Sigmoid colon (tissue), 4 donors: ENCODE measurements around the gene LMO7.

ENCODE experiments used
- CTCF ChIP-seq, 4 experiments: fragments of 450-650 bp in 3 of 4; fragments of 200-600 bp in 1 of 4; IDR thresholded peaks; one replicate each; pipeline ENCODE4 v1.5.1; 2016 to 2019; ENCODE audit warnings: antibody characterized with exemption in 4 of 4, mild to moderate bottlenecking in 3 of 4, moderate library complexity in 2 of 4
- EP300 ChIP-seq, 4 donors: sonication (generic); formaldehyde crosslinking; IDR thresholded peaks; one replicate each; pipeline ENCODE4 v1.6.1; 2017; ENCODE audit warnings: antibody characterized with exemption in 4 of 4
- POLR2A ChIP-seq, 2 donors: fragments of 450-650 bp; IDR thresholded peaks; one replicate each; pipeline ENCODE4 v1.6.1; 2016; ENCODE audit warnings: antibody characterized with exemption in 2 of 2, mild to moderate bottlenecking in 2 of 2, moderate library complexity in 2 of 2
- POLR2AphosphoS5 ChIP-seq, 4 donors: sonication (generic); formaldehyde crosslinking; IDR thresholded peaks; one replicate each; pipeline ENCODE4 v1.6.1; 2017; ENCODE audit warnings: antibody characterized with exemption in 4 of 4

DNA sequence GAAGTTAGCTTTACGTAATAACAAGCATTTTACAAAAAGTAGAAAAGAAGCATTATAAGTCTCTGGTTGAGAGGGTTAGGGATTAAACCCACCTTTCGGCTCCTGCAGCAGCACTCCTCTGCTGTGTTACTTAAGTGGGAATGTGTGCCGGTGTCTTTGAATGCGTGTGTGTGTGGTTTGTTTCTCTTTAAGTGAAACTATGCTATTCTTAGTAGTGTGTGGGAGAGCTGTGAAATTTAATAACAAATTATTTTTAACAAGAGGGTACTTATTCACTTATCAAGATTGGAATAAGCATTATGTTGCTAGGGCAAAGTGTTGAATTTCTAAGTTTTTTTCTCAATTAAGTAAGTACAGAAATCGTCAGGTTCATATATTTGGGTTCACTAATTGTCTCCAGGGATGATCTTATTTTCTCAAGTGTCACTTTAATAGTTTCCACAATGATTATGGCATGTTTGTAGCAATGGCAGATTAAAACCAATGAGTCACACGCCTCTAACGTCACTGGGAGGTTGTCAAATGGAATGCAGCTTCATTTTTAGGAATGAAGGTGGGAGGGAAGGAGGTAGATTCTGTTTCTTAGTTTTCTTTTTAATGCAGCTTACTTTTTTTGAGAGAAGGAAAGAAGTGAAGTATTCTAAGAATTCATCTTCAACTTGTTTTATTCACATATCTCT lies 151.3 kb downstream of the LMO7 start:
- TF ChIP-seq CTCF (IDR thresholded peaks at IDR 0.05) (no peak), EP300 (IDR thresholded peaks at IDR 0.05) (no peak), POLR2A (IDR thresholded peaks at IDR 0.05) (no peak), POLR2AphosphoS5 (IDR thresholded peaks at IDR 0.05) (no peak)
